PC-3 (cell line): ENCODE data around the gene SULT1C4.

Experiments used
- CTCF ChIP-seq: fragments of 300-600 bp; sonication (generic); conservative IDR thresholded peaks from 2 replicates; pipeline ENCODE4 v1.5.1; 2017; ENCODE audit warnings: antibody characterized with exemption, low read depth, mild to moderate bottlenecking, low read length
- EZH2 ChIP-seq: fragments of 300-600 bp; sonication (generic); IDR thresholded peaks from one replicate; pipeline ENCODE4 v1.6.1; 2017; ENCODE audit warnings: antibody characterized with exemption, mild to moderate bottlenecking, low read length; ENCODE audit not compliant: unreplicated experiment

GRCh38 chr2:108413711-108414095, 35.9 kb downstream of the SULT1C4 start:
- no peak for TF ChIP-seq EZH2
- TF ChIP-seq CTCF, result no peak
